H1 (cell line): Measurements from ENCODE around the gene TMEM45B. TPM values are rescaled to one million over a fixed set of nuclear protein-coding genes. Genes with fewer than 3 reads are reported as not detected.

ENCODE experiments used
- CTCF ChIA-PET: fragments of 300-600 bp; sonication (Branson Sonifier 250); formaldehyde crosslinking; loops from one replicate; lab custom pipeline; 2021; ENCODE audit not compliant: partially characterized antibody; lab: Charles Lee
- POLR2A ChIA-PET: fragments of 300-600 bp; sonication (Branson Sonifier 250); formaldehyde crosslinking; loops from one replicate; lab custom pipeline; 2021; ENCODE audit warnings: inconsistent platforms; ENCODE audit not compliant: partially characterized antibody; lab: Charles Lee
- DNase-seq, 2 experiments: peaks; one replicate each; pipeline versions ENCODE4 v3.0.0 to v3.0.0-alpha.2; 2010 to 2022; ENCODE audit warnings: low spot score in 2 of 2, low read depth in 1 of 2, mixed read lengths in 1 of 2
- FAIRE-seq: peaks from 2 replicates; lab custom pipeline; 2011; peaks lifted over from hg19 to GRCh38; lab: Jason Lieb, UNC
- H2AFZ ChIP-seq: 2 replicates; pipeline ENCODE4 v1.8.1; 2012; ENCODE audit warnings: low read length, inconsistent platforms
- H2AK5ac ChIP-seq: 2 replicates; pipeline ENCODE4 v1.6.1; 2013; ENCODE audit warnings: low read depth, low read length
- H2BK120ac ChIP-seq: replicated peaks from 2 replicates; pipeline ENCODE3; 2013; ENCODE audit warnings: low read depth, low read length, inconsistent platforms
- H2BK12ac ChIP-seq: 2 replicates; pipeline ENCODE4 v1.6.1; 2013; ENCODE audit warnings: low read depth, low read length
- H2BK15ac ChIP-seq: 2 replicates; pipeline ENCODE4 v1.6.1; 2013; ENCODE audit warnings: low read length
- H2BK20ac ChIP-seq: 2 replicates; pipeline ENCODE4 v1.6.1; 2013; ENCODE audit warnings: low read length
- H2BK5ac ChIP-seq: 2 replicates; pipeline ENCODE4 v1.6.1; 2013; ENCODE audit warnings: low read depth, low read length
- H3K14ac ChIP-seq: 2 replicates; pipeline ENCODE4 v1.6.1; 2013; ENCODE audit warnings: inconsistent platforms; ENCODE audit not compliant: insufficient read length
- H3K18ac ChIP-seq: 2 replicates; pipeline ENCODE4 v1.6.1; 2013; ENCODE audit warnings: low read length; ENCODE audit errors: extremely low read depth
- H3K23ac ChIP-seq: 2 replicates; pipeline ENCODE4 v1.6.1; 2013; ENCODE audit warnings: inconsistent platforms; ENCODE audit not compliant: insufficient read length
- H3K23me2 ChIP-seq: 2 replicates; pipeline ENCODE4 v1.6.1; 2013; ENCODE audit warnings: low read depth, low read length
- H3K27ac ChIP-seq: 2 replicates; pipeline ENCODE4 v1.6.1; 2011; ENCODE audit warnings: low read depth, low read length, inconsistent platforms
- H3K27me3 ChIP-seq, 4 experiments: replicated peaks in 1 of 4; 1 replicate in 1 of 4; 2 replicates in 3 of 4; pipeline versions ENCODE4 v1.6.1 to v1.8.1; 2011 to 2013; ENCODE audit warnings: low read length in 3 of 4, mild to moderate bottlenecking in 3 of 4, inconsistent platforms in 2 of 4, mixed read lengths in 2 of 4, moderate library complexity in 1 of 4; ENCODE audit not compliant: control insufficient read depth in 3 of 4, insufficient read depth in 3 of 4; ENCODE audit errors: extremely low read depth in 1 of 4
- H3K36me3 ChIP-seq, 4 experiments: 2 replicates each; pipeline versions ENCODE4 v1.6.1 to v1.8.1; 2011 to 2013; ENCODE audit warnings: mild to moderate bottlenecking in 4 of 4, low read length in 3 of 4, moderate library complexity in 2 of 4, control low read depth in 1 of 4, inconsistent platforms in 1 of 4; ENCODE audit not compliant: insufficient read depth in 4 of 4, control insufficient read depth in 2 of 4
- H3K4ac ChIP-seq: replicated peaks from 2 replicates; pipeline ENCODE3; 2013; ENCODE audit warnings: low read length, low read depth, mixed read lengths, inconsistent platforms; ENCODE audit not compliant: insufficient read length
- H3K4me1 ChIP-seq, 4 experiments: replicated peaks in 1 of 4; 1 replicate in 1 of 4; 2 replicates in 3 of 4; pipeline versions ENCODE4 v1.6.1 to v1.8.1; 2011 to 2013; ENCODE audit warnings: low read length in 3 of 4, inconsistent platforms in 2 of 4, mixed read lengths in 1 of 4; ENCODE audit not compliant: insufficient read depth in 4 of 4, control insufficient read depth in 3 of 4
- H3K4me2 ChIP-seq, 2 experiments: 2 replicates each; pipeline versions ENCODE4 v1.6.1 to v1.8.1; 2011 to 2013; ENCODE audit warnings: low read depth in 2 of 2, low read length in 2 of 2, control low read depth in 1 of 2, inconsistent platforms in 1 of 2, mild to moderate bottlenecking in 1 of 2; ENCODE audit not compliant: insufficient read depth in 1 of 2
- H3K4me3 ChIP-seq, 4 experiments: fragments of 200-600, 300-600 bp in 1 of 4; sonication (generic), shearing (Covaris generic), sonication (Bioruptor Twin) in 1 of 4; 2 replicates each; pipeline versions ENCODE4 v1.5.1 to v1.8.1; 2011 to 2016; ENCODE audit warnings: low read length in 4 of 4, low read depth in 3 of 4, control low read depth in 2 of 4, inconsistent platforms in 2 of 4, mild to moderate bottlenecking in 2 of 4, mixed read lengths in 1 of 4, moderate library complexity in 1 of 4; ENCODE audit not compliant: insufficient read depth in 2 of 4; ENCODE audit errors: extremely low read depth in 1 of 4
- H3K56ac ChIP-seq: replicated peaks from 2 replicates; pipeline ENCODE3; 2013; ENCODE audit warnings: low read depth, mild to moderate bottlenecking, mixed read lengths, low read length, inconsistent platforms; ENCODE audit not compliant: insufficient read length
- H3K79me1 ChIP-seq: 2 replicates; pipeline ENCODE4 v1.6.1; 2013; ENCODE audit warnings: low read depth, low read length, control low read depth
- H3K79me2 ChIP-seq, 2 experiments: 2 replicates each; pipeline versions ENCODE4 v1.6.1 to v1.8.1; 2012 to 2013; ENCODE audit warnings: low read length in 2 of 2, mild to moderate bottlenecking in 2 of 2, inconsistent platforms in 1 of 2; ENCODE audit not compliant: insufficient read depth in 2 of 2, control insufficient read depth in 1 of 2
- H3K9ac ChIP-seq, 4 experiments: replicated peaks in 1 of 4; 1 replicate in 1 of 4; 2 replicates in 3 of 4; pipeline versions ENCODE4 v1.6.1 to v1.8.1; 2011 to 2013; ENCODE audit warnings: low read depth in 3 of 4, low read length in 3 of 4, control low read depth in 2 of 4, mild to moderate bottlenecking in 2 of 4, moderate library complexity in 2 of 4, inconsistent platforms in 1 of 4; ENCODE audit errors: extremely low read depth in 1 of 4
- H3K9me3 ChIP-seq, 2 experiments: 2 replicates each; pipeline versions ENCODE4 v1.6.1 to v1.8.1; 2012 to 2013; ENCODE audit warnings: mild to moderate bottlenecking in 2 of 2, moderate library complexity in 2 of 2, control low read depth in 1 of 2, inconsistent platforms in 1 of 2, low read depth in 1 of 2, low read length in 1 of 2, mixed read lengths in 1 of 2; ENCODE audit not compliant: insufficient read depth in 2 of 2
- H4K20me1 ChIP-seq, 2 experiments: replicated peaks in 1 of 2; 2 replicates each; pipeline versions ENCODE3 to v1.8.1; 2011 to 2013; ENCODE audit warnings: inconsistent platforms in 2 of 2, low read length in 2 of 2, mild to moderate bottlenecking in 1 of 2; ENCODE audit not compliant: insufficient read depth in 2 of 2, control insufficient read depth in 1 of 2
- H4K5ac ChIP-seq: 2 replicates; pipeline ENCODE4 v1.6.1; 2013; ENCODE audit warnings: low read length, low read depth, mixed read lengths, inconsistent platforms; ENCODE audit not compliant: insufficient read length
- H4K8ac ChIP-seq: 2 replicates; pipeline ENCODE4 v1.8.0; 2013; ENCODE audit warnings: mild to moderate bottlenecking, moderate library complexity, low read length, inconsistent platforms; ENCODE audit not compliant: insufficient read depth; ENCODE audit errors: extremely low read depth
- H4K91ac ChIP-seq: replicated peaks from 2 replicates; pipeline ENCODE3; 2013; ENCODE audit warnings: low read length, mixed read lengths, inconsistent platforms; ENCODE audit not compliant: insufficient read length
- CEBPB ChIP-seq: IDR thresholded peaks from 2 replicates; pipeline ENCODE4 v1.6.1; 2012; ENCODE audit warnings: low read depth, low read length
- CHD1 ChIP-seq: IDR thresholded peaks from 2 replicates; pipeline ENCODE4 v1.6.1; 2012; ENCODE audit warnings: low read depth, low read length, improper control_type of control experiment
- GABPA ChIP-seq: IDR thresholded peaks from 2 replicates; pipeline ENCODE4 v1.6.1; 2011; ENCODE audit warnings: mild to moderate bottlenecking, low read length, moderate library complexity, borderline replicate concordance; ENCODE audit not compliant: insufficient read depth
- HDAC2 ChIP-seq, 2 experiments: fragments of 300-600 bp in 1 of 2; sonication (generic) in 1 of 2; IDR thresholded peaks; 2 replicates each; pipeline ENCODE4 v1.6.1; 2011 to 2012; ENCODE audit warnings: low read depth in 2 of 2, low read length in 2 of 2, mild to moderate bottlenecking in 2 of 2, moderate library complexity in 2 of 2, borderline replicate concordance in 1 of 2, inconsistent platforms in 1 of 2
- JUND ChIP-seq: IDR thresholded peaks from 2 replicates; pipeline ENCODE4 v1.6.1; 2011; ENCODE audit warnings: mild to moderate bottlenecking, improper control_type of control experiment, low read length
- KDM4A ChIP-seq: IDR thresholded peaks from one replicate; pipeline ENCODE4 v1.7.1; 2012; ENCODE audit warnings: low read depth, mild to moderate bottlenecking, moderate library complexity, low read length, inconsistent platforms; ENCODE audit not compliant: severe bottlenecking
- POLR2AphosphoS5 ChIP-seq: IDR thresholded peaks from 2 replicates; pipeline ENCODE4 v1.6.1; 2011; ENCODE audit warnings: low read depth, low read length
- RBBP5 ChIP-seq: IDR thresholded peaks from 2 replicates; pipeline ENCODE4 v1.7.1; 2012; ENCODE audit warnings: low read depth, mild to moderate bottlenecking, inconsistent platforms, low read length, moderate library complexity, borderline replicate concordance
- SAP30 ChIP-seq: fragments of 300-600 bp; sonication (generic); IDR thresholded peaks from 2 replicates; pipeline ENCODE4 v1.7.1; 2012; ENCODE audit warnings: low read length, moderate library complexity, mild to moderate bottlenecking, inconsistent platforms; ENCODE audit not compliant: insufficient read depth, insufficient replicate concordance
- SUZ12 ChIP-seq: fragments of 200-600 bp; sonication (generic); IDR thresholded peaks from 2 replicates; pipeline ENCODE4 v1.6.1; 2012; ENCODE audit warnings: mild to moderate bottlenecking, inconsistent platforms, low read length, moderate library complexity, mixed read lengths
- TEAD4 ChIP-seq: IDR thresholded peaks from 2 replicates; pipeline ENCODE4 v1.6.1; 2012; ENCODE audit warnings: low read depth, low read length, inconsistent platforms, mixed read lengths
- WGBS, 2 experiments: shearing (Covaris generic) in 1 of 2; methylation state at CpG; one replicate each; pipeline versions ENCODE4 v1.1.6 to v1.1.7; 2013 to 2015; ENCODE audit warnings: low lambda C conversion rate in 2 of 2, mixed read lengths in 2 of 2, inconsistent platforms in 1 of 2, low coverage in 1 of 2, missing lambda C conversion rate in 1 of 2; ENCODE audit not compliant: insufficient replicate concordance in 2 of 2, insufficient coverage in 1 of 2, insufficient read length in 1 of 2; ENCODE audit errors: extremely low coverage in 1 of 2, missing lambda C conversion rate in 1 of 2; 5-methylcytosine and 5-hydroxymethylcytosine counted together
- polyA plus RNA-seq, 7 experiments: library from polyadenylated mRNA; depleted of rRNA in 3 of 7; stranded (reverse) in 5 of 7; unstranded in 2 of 7; fragments of >200 nt in 5 of 7; fragments of 200-250 nt in 2 of 7; gene quantifications; 1 replicate in 5 of 7; 2 replicates in 1 of 7; 4 replicates in 1 of 7; pipeline versions ENCODE4 v1.2.1 to v1.2.3, GENCODE V29; 2011 to 2013; ENCODE audit warnings: missing spikeins in 2 of 7, mixed read lengths in 2 of 7
- total RNA-seq: library from RNA; stranded (reverse); fragmentation: NEBNext Ultra II Directional; extraction: Animal tissue kit (Norgen Biotek cat#: 25700); gene quantifications from 2 replicates; pipeline ENCODE4 v1.2.1, GENCODE V29; 2021

The TMEM45B gene
- total and polyA plus RNA-seq, 2 of the 8 experiments (the other 6 are each of a cell fraction or from before 2014, with no cell fraction given): 0.23 TPM; not detected in 1

DNA sequence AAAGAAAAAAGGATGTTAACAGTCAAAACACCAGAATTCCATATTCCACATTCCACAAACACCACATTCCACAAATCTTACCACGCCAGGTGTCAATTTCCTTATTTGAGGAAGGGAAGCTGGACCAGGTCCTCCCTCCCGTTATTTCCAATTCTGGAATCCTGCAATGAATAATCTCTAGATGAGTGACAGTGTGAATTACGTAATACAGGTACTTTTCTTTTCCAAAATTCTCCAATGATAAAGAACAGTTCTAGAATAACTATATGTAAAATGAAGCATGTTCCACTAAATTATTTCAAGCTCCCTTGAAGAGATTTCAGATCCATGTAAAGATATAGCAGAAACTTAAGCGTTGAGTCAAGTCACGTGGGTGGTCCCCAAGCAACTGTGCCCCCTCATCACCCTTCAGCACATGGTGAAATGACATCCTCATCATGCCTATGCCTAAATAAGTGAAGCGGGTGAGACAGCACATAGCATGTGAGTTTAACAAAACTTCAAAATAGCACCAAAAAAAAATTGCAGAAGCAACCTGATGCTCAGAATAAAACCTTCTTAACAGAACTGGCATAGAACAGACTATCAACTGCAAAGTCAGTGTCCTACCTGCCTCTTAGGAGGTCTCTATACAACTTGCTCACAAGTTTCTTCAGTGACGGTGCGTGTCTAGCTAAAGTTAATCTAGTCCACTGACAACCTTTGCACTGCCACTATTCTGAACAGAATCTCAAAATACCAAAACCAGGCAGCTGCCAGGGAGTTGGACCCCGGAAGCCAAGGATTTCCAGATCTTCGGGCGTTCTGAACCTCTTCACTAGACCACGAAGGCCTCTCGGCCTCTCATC is 78.9 kb downstream of the TMEM45B start:
- Histone ChIP-seq H3K18ac (peak overlapping the region; percentile 52; the same call in 1 of the 2 replicates), H3K56ac (no peak overlapping the region), H2BK15ac (no peak overlapping the region), H3K14ac (no peak overlapping the region), H3K23me2 (peaks cover 10% of the 10 kb centered on the region), H3K27me3 (no peaks in the 10 kb centered on the region), H3K4me2 (peak overlapping the region; percentile 84 to 92), H3K4me1 (peaks cover 1 to 7% (median 3%) of the 10 kb centered on the region in 4 experiments), H2BK12ac (no peak overlapping the region), H3K79me2 (peaks cover 4 to 17% of the 10 kb centered on the region in 2 experiments), H3K27ac (no peak overlapping the region), H3K4me3 (peak overlapping the region; percentile 77 to 96 (median 89)), H4K8ac (peak overlapping the region; percentile 48; the same call in 1 of the 2 replicates), H3K9ac (peak overlapping the region in 3 of 4 experiments; percentile 36 to 72 (median 44); a peak in 4 of 7 replicates), H2BK5ac (no peak overlapping the region), H4K20me1 (peaks cover 0 to 2% of the 10 kb centered on the region in 2 experiments), H3K79me1 (peaks cover 4% of the 10 kb centered on the region; the same call in 1 of the 2 replicates), H2AK5ac (no peak overlapping the region), H3K4ac (no peak overlapping the region), H3K9me3 (no peaks in the 10 kb centered on the region), H3K23ac (no peak overlapping the region), H2BK20ac (no peak overlapping the region), H2AFZ (peak overlapping the region; percentile 14; the same call in 1 of the 2 replicates), H2BK120ac (no peak overlapping the region), H4K5ac (no peak overlapping the region), H3K36me3 (peaks cover 6 to 32% (median 26%) of the 10 kb centered on the region in 4 experiments), H4K91ac (no peak overlapping the region)
- ChIA-PET POLR2A (interaction anchor here (0.9 to 1.3 kb wide), 5 partner anchors 9 to 754 kb away, joined by 3 to 4 read pairs (median 3); no protein-coding TSS in a partner anchor), CTCF (interaction anchor here (1.4 to 1.7 kb wide), 2 partner anchors 13 to 20 kb away, joined by 3 to 4 read pairs; no protein-coding TSS in a partner anchor)
- FAIRE-seq (no peak), DNase-seq (no peak)
- WGBS, 2 experiments: 48% methylated on average over 13 of the region's 13 CpGs; no CpG with 5 or more reads in 1 of the 2 experiments
- no peak for TF ChIP-seq TEAD4
- no peak for TF ChIP-seq JUND
- TF ChIP-seq GABPA: no peak
- peak; percentile 63 for TF ChIP-seq SAP30
- TF ChIP-seq RBBP5: no peak
- no peak for TF ChIP-seq CHD1
- no peak for TF ChIP-seq KDM4A
- TF ChIP-seq HDAC2 (IDR thresholded peaks at IDR 0.05; ENCODE audit: borderline replicate concordance in 1 of 2, low read depth in 2 of 2, low read length in 2 of 2): no peak
- 0 out of 2 replicates have a peak, but pooled peaks have one; percentile 8 for TF ChIP-seq CEBPB
- TF ChIP-seq POLR2AphosphoS5: no peak
- TF ChIP-seq SUZ12: no peak
